Thoracic aorta (tissue), 2 donors: ENCODE results near the gene EEF1AKMT4. TPM values are rescaled to one million over a fixed set of nuclear protein-coding genes. Genes with fewer than 3 reads are reported as not detected.

Experiments used
- ATAC-seq: fragments of 150-250 bp; one replicate; pipeline ENCODE4 v1.8.0; 2017; ENCODE audit warnings: low read depth; ENCODE audit not compliant: insufficient number of reproducible peaks, low FRiP score
- DNase-seq: peaks from one replicate; pipeline ENCODE4 v3.0.0-alpha.2; 2020; ENCODE audit warnings: low spot score
- H3K27ac ChIP-seq, 2 donors: fragments of 200-600 bp; sonication (generic); 1 replicate in 1 of 2; 2 replicates in 1 of 2; pipeline ENCODE4 v1.5.1; 2016; ENCODE audit warnings: mild to moderate bottlenecking in 2 of 2, moderate library complexity in 2 of 2
- H3K27me3 ChIP-seq: fragments of 200-600 bp; sonication (generic); replicated peaks from 2 replicates; pipeline ENCODE4 v1.6.0; 2016; ENCODE audit warnings: mild to moderate bottlenecking; ENCODE audit not compliant: insufficient read depth
- H3K36me3 ChIP-seq: fragments of 200-600 bp; sonication (generic); one replicate; pipeline ENCODE4 v1.5.1; 2016
- H3K4me1 ChIP-seq, 2 donors: fragments of 200-600 bp; sonication (generic); 1 replicate in 1 of 2; 2 replicates in 1 of 2; pipeline versions ENCODE4 v1.5.1 to v1.6.0; 2016; ENCODE audit warnings: low read depth in 2 of 2, mild to moderate bottlenecking in 1 of 2; ENCODE audit not compliant: control insufficient read depth in 1 of 2
- H3K4me3 ChIP-seq: fragments of 200-600 bp; sonication (generic); 2 replicates; pipeline ENCODE4 v1.5.1; 2016; ENCODE audit warnings: mild to moderate bottlenecking
- H3K9me3 ChIP-seq: fragments of 200-600 bp; sonication (generic); 2 replicates; pipeline ENCODE4 v1.5.1; 2016
- total RNA-seq, 2 donors: library from RNA; depleted of rRNA; stranded (reverse); fragments of >200 nt; gene quantifications; one replicate each; pipeline versions ENCODE4 v1.1.0 to v1.2.3, GENCODE V29; 2016
- TF ChIP-seq, protein P1 (sequence below): fragments of 200-600 bp; sonication (generic); IDR thresholded peaks from one replicate; pipeline ENCODE4 v1.5.1; 2019; ENCODE audit warnings: antibody characterized with exemption

EEF1AKMT4 gene
- total RNA-seq, 2 donors from 2014 or later: 3.8 to 4.0 TPM

DNA sequence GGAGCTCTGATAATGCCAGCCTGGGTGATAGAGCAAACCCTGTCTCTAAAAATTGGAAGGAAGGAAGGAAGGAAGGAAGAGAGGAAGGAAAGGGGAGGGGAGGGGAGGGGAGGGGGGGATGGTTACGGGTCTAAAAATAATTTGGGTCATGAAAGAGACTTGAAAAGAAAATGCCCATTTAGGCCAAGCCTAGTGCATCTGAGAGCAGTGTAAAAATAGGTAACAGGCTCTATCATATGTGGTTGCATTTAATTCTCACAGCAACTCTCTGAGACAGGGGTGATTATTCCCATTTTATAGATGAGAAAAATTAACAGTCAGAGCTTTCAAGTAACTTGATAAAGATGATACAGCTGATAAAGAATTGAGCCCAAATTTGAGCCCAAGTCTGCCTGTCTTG lies 22.8 kb downstream of the EEF1AKMT4 start:
- H3K4me3 ChIP-seq: no peak overlapping the region
- TF ChIP-seq, protein P1, sequence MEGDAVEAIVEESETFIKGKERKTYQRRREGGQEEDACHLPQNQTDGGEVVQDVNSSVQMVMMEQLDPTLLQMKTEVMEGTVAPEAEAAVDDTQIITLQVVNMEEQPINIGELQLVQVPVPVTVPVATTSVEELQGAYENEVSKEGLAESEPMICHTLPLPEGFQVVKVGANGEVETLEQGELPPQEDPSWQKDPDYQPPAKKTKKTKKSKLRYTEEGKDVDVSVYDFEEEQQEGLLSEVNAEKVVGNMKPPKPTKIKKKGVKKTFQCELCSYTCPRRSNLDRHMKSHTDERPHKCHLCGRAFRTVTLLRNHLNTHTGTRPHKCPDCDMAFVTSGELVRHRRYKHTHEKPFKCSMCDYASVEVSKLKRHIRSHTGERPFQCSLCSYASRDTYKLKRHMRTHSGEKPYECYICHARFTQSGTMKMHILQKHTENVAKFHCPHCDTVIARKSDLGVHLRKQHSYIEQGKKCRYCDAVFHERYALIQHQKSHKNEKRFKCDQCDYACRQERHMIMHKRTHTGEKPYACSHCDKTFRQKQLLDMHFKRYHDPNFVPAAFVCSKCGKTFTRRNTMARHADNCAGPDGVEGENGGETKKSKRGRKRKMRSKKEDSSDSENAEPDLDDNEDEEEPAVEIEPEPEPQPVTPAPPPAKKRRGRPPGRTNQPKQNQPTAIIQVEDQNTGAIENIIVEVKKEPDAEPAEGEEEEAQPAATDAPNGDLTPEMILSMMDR: no peak
- H3K4me1 ChIP-seq: no peaks in the 10 kb centered on the region
- no peaks in the 10 kb centered on the region for H3K27me3 ChIP-seq
- DNase-seq (no peak), ATAC-seq (no peak)
- H3K27ac ChIP-seq: no peak overlapping the region
- no peaks in the 10 kb centered on the region for H3K36me3 ChIP-seq
- H3K9me3 ChIP-seq: no peaks in the 10 kb centered on the region

DNA sequence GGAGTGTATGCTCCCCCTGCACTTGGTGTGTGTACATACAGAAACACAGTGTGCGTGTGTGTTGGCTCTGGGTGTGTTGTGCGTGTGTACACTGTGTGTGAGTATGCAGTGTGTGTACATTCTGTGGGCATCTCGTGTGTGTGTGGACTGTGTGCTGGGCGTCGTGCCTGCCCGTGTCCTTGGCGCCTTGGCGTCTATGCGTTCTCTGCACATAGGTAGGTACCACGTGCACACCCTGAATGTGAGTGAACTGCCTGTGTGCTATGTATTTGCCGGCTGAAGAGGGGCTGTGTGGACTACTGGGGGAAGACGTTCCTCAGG lies 25.9 kb downstream of the EEF1AKMT4 start:
- H3K9me3 ChIP-seq: no peaks in the 10 kb centered on the region
- TF ChIP-seq, protein P1: no peak
- no peaks in the 10 kb centered on the region for H3K36me3 ChIP-seq
- H3K4me1 ChIP-seq: no peaks in the 10 kb centered on the region
- DNase-seq: no peak
- ATAC-seq: no peak
- no peaks in the 10 kb centered on the region for H3K27me3 ChIP-seq
- no peak overlapping the region for H3K4me3 ChIP-seq
- no peak overlapping the region for H3K27ac ChIP-seq

DNA sequence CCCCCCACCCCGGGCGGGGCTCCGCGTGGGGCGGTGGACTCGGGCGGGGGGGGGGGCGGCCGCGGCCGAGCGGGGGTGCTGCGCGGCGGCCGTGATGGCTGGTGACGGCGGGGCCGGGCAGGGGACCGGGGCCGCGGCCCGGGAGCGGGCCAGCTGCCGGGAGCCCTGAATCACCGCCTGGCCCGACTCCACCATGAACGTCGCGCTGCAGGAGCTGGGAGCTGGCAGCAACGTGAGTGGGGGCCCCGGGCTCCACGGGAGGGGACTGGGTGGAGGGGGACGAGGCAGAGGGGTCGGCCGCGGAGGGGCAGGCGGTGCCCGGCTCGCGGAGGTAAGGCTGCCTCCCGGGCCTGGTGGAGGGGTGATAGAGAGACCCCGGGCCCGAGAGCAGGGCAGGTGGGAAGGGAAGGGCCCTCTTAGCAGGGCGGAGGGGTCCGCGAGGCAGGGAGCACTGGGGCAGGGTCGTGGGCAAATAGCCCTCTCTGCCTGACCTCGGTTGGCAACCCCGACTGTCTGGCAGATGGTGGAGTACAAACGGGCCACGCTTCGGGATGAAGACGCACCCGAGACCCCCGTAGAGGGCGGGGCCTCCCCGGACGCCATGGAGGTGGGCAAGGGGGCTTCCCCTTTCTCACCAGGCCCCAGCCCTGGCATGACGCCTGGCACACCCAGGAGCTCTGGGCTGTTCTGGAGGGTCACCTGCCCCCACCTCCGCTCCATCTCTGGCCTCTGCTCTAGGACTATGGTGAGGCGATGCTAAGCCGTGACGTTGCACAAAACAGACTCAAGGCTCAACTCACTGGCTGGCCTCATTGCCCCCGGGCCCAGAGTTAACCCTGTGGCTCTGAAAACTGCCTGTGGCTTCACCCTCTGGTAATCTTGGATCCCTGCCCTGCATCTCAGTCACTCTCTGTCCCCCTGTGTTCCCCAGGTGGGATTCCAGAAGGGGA lies 26.8 kb downstream of the EEF1AKMT4 start, which contains the start of gene ECE2:
Gene ECE2, plus strand, starts transcription at position 62 of the 950 bp plus-strand sequence. Its CDS starts 132 bp downstream, at position 194.
- H3K9me3 ChIP-seq: no peaks in the 10 kb centered on the region
- no peaks in the 10 kb centered on the region for H3K4me1 ChIP-seq
- H3K4me3 ChIP-seq: no peak within 1 kb of the TSS
- H3K27ac ChIP-seq: no peak within 1 kb of the TSS
- no peaks in the 10 kb centered on the region for H3K27me3 ChIP-seq
- DNase-seq (no peak), ATAC-seq (no peak)
- TF ChIP-seq, protein P1: no peak
- H3K36me3 ChIP-seq: no peaks in the 10 kb centered on the region

DNA sequence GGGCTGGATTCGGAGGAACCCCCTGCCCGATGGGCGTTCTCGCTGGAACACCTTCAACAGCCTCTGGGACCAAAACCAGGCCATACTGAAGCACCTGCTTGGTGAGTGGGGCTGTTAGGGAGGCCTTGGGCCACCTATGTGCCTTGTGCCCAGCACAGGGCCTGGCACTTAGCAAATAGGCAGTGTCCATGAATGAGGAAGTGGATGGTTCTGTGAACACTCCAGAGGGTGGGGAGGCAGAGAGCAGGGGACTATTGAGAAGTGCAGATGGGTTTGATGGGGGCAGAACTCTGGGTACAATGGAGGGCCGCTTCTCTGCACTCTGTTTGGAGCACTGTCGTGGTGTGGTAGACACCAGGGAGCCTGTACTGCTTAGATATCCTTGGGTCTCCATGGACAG lies 27.9 kb downstream of the EEF1AKMT4 start:
- ATAC-seq (no peak), DNase-seq (no peak)
- Histone ChIP-seq H3K4me3 (no peak overlapping the region), H3K9me3 (no peaks in the 10 kb centered on the region), H3K4me1 (no peaks in the 10 kb centered on the region), H3K36me3 (no peaks in the 10 kb centered on the region), H3K27me3 (no peaks in the 10 kb centered on the region), H3K27ac (no peak overlapping the region)
- TF ChIP-seq, protein P1: no peak

DNA sequence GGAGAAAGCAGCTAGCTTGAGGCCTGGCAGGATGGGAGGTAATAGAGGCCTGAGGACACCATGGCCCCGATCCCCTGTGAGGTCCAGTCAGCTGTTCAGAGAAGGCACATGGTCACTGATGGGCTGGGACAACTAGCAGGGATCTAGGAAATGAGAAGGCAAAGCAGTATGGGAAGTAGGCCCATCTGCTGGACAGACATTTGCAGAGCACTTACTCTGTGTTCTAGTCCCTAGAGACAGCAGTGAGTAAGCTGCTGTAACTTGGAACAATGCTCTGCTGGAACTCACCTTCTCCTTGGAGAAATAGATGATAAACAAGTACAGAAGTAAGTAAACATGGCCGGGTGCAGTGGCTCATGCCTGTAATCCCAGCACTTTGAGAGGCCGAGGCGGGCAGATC lies 33.5 kb downstream of the EEF1AKMT4 start:
- ATAC-seq: no peak
- no peak for DNase-seq
- Histone ChIP-seq H3K4me1 (no peaks in the 10 kb centered on the region), H3K9me3 (no peaks in the 10 kb centered on the region), H3K36me3 (no peaks in the 10 kb centered on the region), H3K27ac (no peak overlapping the region), H3K27me3 (no peaks in the 10 kb centered on the region), H3K4me3 (no peak overlapping the region)
- TF ChIP-seq, protein P1: no peak
